Measurements from ENCODE around the gene SLC11A1. TPM values are rescaled to one million over a fixed set of nuclear protein-coding genes. Genes with fewer than 3 reads are reported as not detected.

SLC11A1 gene
- total and polyA plus RNA-seq, 2 of the 4 experiments (the other 2 are of a cell fraction), result under 0.01 to 0.07 TPM

- H3K56ac ChIP-seq (ENCODE audit: extremely low read depth, insufficient read depth, low read length), result no peak overlapping the region
- intact Hi-C loops (cut with micrococcal nuclease) (no loop called here), dilution Hi-C loops (cut with HindIII; ENCODE audit: low sequenced_read_pairs, unreplicated experiment) (no loop called here), in situ Hi-C loops (cut with MboI; ENCODE audit: low sequenced_read_pairs) (no loop called here)
- H3K27me3 ChIP-seq (ENCODE audit: control insufficient read depth, insufficient read depth, low read length), result peaks cover 25% of the 10 kb centered on the region
- H3K9ac ChIP-seq (ENCODE audit: low read depth, low read length), result no peak overlapping the region
- no peak overlapping the region for H2BK120ac ChIP-seq (ENCODE audit: low read depth, low read length)
- H3K79me1 ChIP-seq (ENCODE audit: low read depth in 1 of 2, low read length in 2 of 2), result no peaks in the 10 kb centered on the region
- H4K5ac ChIP-seq (ENCODE audit: low read depth, low read length), result no peak overlapping the region
- H3K14ac ChIP-seq (replicated peaks; ENCODE audit: low read depth, low read length), result no peak overlapping the region
- ATAC-seq (ENCODE audit: low read depth) (no peak), DNase-seq (no peak)
- TF ChIP-seq RAD21 (IDR thresholded peaks at IDR 0.05; ENCODE audit: low read length) (no peak), ELK1 (IDR thresholded peaks at IDR 0.05; ENCODE audit: borderline replicate concordance, low read depth, low read length) (no peak), RCOR1 (IDR thresholded peaks at IDR 0.05; ENCODE audit: insufficient replicate concordance, low read length) (no peak)
- H2AK9ac ChIP-seq (replicated peaks; ENCODE audit: low read depth, low read length, poor library complexity), result no peak overlapping the region
- H2BK20ac ChIP-seq (ENCODE audit: low read depth, low read length), result no peak overlapping the region
- H2BK5ac ChIP-seq (ENCODE audit: low read depth, low read length, poor library complexity, severe bottlenecking), result no peak overlapping the region
- WGBS, 2 experiments (ENCODE audit: extremely low coverage in 2 of 2, insufficient read length in 1 of 2), result 71% methylated on average over 3 of the region's 9 CpGs; no CpG with 5 or more reads in 1 of the 2 experiments
- no peaks in the 10 kb centered on the region; the same call in 1 of the 2 replicates for H4K20me1 ChIP-seq (ENCODE audit: insufficient read depth, low read length)
- no peak overlapping the region for H3K4ac ChIP-seq (ENCODE audit: low read depth, low read length)
- ChIA-PET POLR2A (ENCODE audit: unreplicated experiment) (interaction anchor here (0.6 kb wide), 1 partner anchor 253 kb away, joined by 5 read pairs; no protein-coding TSS in a partner anchor), CTCF (no interaction called here)
- no peak overlapping the region for H2AK5ac ChIP-seq (ENCODE audit: low read depth, low read length)
- H2AFZ ChIP-seq (replicated peaks; ENCODE audit: low read length, poor library complexity), result no peak overlapping the region
- H3K4me2 ChIP-seq (ENCODE audit: low read depth, low read length), result no peak overlapping the region
- no peak overlapping the region for H4K91ac ChIP-seq (ENCODE audit: insufficient read depth, low read depth, low read length)
- no peak overlapping the region for H2BK15ac ChIP-seq (ENCODE audit: low read depth, low read length)
- no peak overlapping the region for H3K4me3 ChIP-seq (ENCODE audit: insufficient read depth, low read depth, low read length)
- H3K27ac ChIP-seq (ENCODE audit: insufficient read depth, low read length), result no peak overlapping the region
- no peak overlapping the region for H3K23ac ChIP-seq (ENCODE audit: low read depth, low read length)
- H3K4me1 ChIP-seq (ENCODE audit: control insufficient read depth, insufficient read depth, low read length), result no peaks in the 10 kb centered on the region
- no peaks in the 10 kb centered on the region; the same call in 1 of the 2 replicates for H3K9me1 ChIP-seq (ENCODE audit: insufficient read depth, low read length)
- no peaks in the 10 kb centered on the region for H3K9me3 ChIP-seq (ENCODE audit: control insufficient read depth, insufficient read depth, low read length)
- no TSS peak for BruUV-seq (replicated peaks)
- H4K8ac ChIP-seq (ENCODE audit: low read depth in 2 of 2, low read length in 2 of 2), result no peak overlapping the region
- no peak overlapping the region for H3K18ac ChIP-seq (ENCODE audit: low read depth, low read length)
- no peaks in the 10 kb centered on the region for H3K36me3 ChIP-seq (ENCODE audit: control insufficient read depth, insufficient read depth, low read length)
Observed at GRCh38 chr2:218429911-218430692, 48.0 kb downstream of the SLC11A1 start.
